HG03378 (cell line): ENCODE data around the gene CAMK4.
A peak's percentile ranks its signal among the peaks of the same experiment; 100 is the strongest.

Experiments
- ATAC-seq: cut with Tn5 transposase; IDR thresholded peaks from one replicate; pipeline ENCODE4 v1.9.1; 2021; ENCODE audit warnings: mild to moderate bottlenecking, moderate library complexity; ENCODE audit not compliant: unreplicated experiment

CAMK4 gene

GRCh38 chr5:111229221-111229835, 5.1 kb downstream of the CAMK4 start:
- no peak for ATAC-seq

GRCh38 chr5:111229871-111230810, 6.0 kb downstream of the CAMK4 start:
- ATAC-seq = peak; percentile 30

- ATAC-seq = no peak
Observed at GRCh38 chr5:111231119-111231518, 6.9 kb downstream of the CAMK4 start.

- ATAC-seq = no peak
Observed at GRCh38 chr5:111232311-111233051, 8.3 kb downstream of the CAMK4 start.

GRCh38 chr5:111233052-111233374, 8.8 kb downstream of the CAMK4 start:
- ATAC-seq = no peak

GRCh38 chr5:111234125-111234524, 9.9 kb downstream of the CAMK4 start:
- ATAC-seq = peak; percentile 34

- no peak for ATAC-seq
Observed at GRCh38 chr5:111235635-111236034, 11.5 kb downstream of the CAMK4 start.

- ATAC-seq = no peak
Observed at GRCh38 chr5:111236348-111236747, 12.2 kb downstream of the CAMK4 start.

GRCh38 chr5:111236995-111237394, 12.8 kb downstream of the CAMK4 start:
- no peak for ATAC-seq

- no peak for ATAC-seq
Observed at GRCh38 chr5:111237470-111237869, 13.3 kb downstream of the CAMK4 start.

GRCh38 chr5:111238431-111239225, 14.4 kb downstream of the CAMK4 start:
- ATAC-seq = no peak

GRCh38 chr5:111241696-111242095, 17.5 kb downstream of the CAMK4 start:
- no peak for ATAC-seq

GRCh38 chr5:111242606-111243005, 18.4 kb downstream of the CAMK4 start:
- no peak for ATAC-seq

GRCh38 chr5:111243318-111243717, 19.1 kb downstream of the CAMK4 start:
- ATAC-seq = no peak

- no peak for ATAC-seq
Observed at GRCh38 chr5:111245654-111246053, 21.5 kb downstream of the CAMK4 start.

- ATAC-seq = no peak
Observed at GRCh38 chr5:111246459-111246858, 22.3 kb downstream of the CAMK4 start.

GRCh38 chr5:111248571-111248970, 24.4 kb downstream of the CAMK4 start:
- ATAC-seq = no peak

GRCh38 chr5:111251921-111252320, 27.7 kb downstream of the CAMK4 start:
- no peak for ATAC-seq

GRCh38 chr5:111252799-111253545, 28.8 kb downstream of the CAMK4 start:
- ATAC-seq = peak; percentile 44

- ATAC-seq = peak; percentile 88
Observed at GRCh38 chr5:111254613-111255012, 30.4 kb downstream of the CAMK4 start.
